ENCODE data around the gene INF2.

GRCh38 chr14:104724407-104724980 lies 35.1 kb downstream of the INF2 start:
- TF ChIP-seq EZH2 (IDR thresholded peaks at IDR 0.05; ENCODE audit: low read length) (no peak), CTCF (optimal IDR thresholded peaks at IDR 0.05 in 1 of 3, IDR thresholded peaks at IDR 0.05 in 1 of 3, conservative IDR thresholded peaks at IDR 0.05 in 1 of 3; ENCODE audit: extremely low read depth in 1 of 3, insufficient read depth in 2 of 3, low read length in 3 of 3) (no peak)

Measured in keratinocyte (primary cell).